Suppressor macrophage (primary cell): Measurements from ENCODE around the gene TUSC2.

ENCODE experiments used
- DNase-seq, 4 experiments: peaks; one replicate each; pipeline ENCODE4 v3.0.0-alpha.2; 2020 to 2022
- total RNA-seq, 17 experiments: gene quantifications; one replicate each; lab custom pipeline; 2026; ENCODE audit warnings: mixed read lengths in 6 of 17, inconsistent platforms in 3 of 17; lab: John Stamatoyannopoulos, UW

TUSC2 gene, protein sequence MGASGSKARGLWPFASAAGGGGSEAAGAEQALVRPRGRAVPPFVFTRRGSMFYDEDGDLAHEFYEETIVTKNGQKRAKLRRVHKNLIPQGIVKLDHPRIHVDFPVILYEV
- total RNA-seq: 9.9 to 31.7 (median 21.6) reads per million in 17 experiments

DNA sequence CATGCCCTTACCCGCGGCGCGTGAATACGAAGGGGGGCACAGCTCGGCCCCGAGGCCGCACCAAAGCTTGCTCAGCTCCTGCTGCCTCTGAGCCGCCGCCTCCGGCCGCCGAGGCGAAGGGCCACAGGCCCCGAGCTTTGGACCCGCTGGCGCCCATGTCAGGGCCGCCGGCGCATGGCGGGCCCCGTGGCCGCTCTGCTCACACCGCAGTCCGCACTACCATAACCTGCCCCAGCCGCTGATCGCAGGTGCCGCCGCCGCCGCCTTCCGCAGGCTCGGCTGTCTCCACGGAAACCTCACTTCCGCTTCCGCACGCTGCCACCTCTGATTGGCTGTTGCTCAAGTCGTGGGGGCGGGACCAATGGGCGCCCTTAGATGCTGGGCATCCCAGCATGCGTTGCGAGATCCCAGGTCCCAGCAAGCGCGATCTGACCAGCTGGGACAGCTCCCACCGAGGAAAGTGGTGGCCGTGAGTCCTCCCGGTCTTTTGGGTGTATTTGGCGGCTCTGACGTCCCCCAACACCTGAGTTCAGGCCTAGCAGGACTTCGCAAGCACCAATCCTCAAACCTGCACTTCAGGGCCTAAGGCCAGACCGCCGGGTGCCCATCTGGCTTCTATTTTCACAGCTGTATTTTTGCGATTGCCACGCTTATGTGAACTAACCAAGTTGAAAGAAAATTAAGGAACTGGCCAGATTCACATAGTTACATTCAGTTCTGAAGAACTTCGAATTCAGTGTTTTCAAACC, at the start of gene TUSC2:
Gene TUSC2 (minus strand): TSS at position 281 of the 749 bp plus-strand sequence. CDS start 124 bp downstream, at position 157.
- peak; percentile 97 to 99 (median 98) for DNase-seq

DNA sequence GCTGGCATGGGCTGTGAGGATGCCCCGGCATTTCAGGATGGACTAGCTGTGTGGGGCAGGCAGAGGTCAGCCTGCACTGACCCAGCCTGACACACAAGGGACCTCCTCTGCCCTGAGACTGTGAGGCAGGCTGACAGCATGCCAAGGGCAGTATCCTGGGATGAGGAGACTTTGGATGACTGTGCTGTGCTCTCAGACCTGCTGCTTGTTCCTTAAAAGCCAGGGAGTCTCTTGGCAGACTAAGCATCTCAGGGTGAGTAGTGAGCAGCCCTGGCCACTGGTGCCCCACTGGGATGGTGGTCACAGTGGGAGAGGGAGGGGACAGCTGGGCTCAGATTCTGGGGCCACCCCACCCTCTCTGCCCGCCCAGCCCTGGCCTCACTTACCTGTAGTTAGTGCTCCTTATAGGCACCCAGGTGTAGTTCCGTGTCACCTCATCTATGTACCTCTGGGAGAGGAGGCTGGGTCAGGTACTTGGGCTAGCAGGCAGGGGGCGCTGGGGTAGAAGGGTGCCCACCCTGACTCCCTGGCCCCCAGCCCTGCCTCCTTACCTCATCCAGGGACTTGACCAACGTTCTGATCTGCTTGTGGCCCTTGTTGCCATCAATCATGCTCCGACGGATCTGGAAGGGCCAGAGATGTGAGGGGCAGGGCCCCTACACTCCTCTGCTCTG, 47.4 kb upstream of the TUSC2 start:
- DNase-seq: no peak

DNA sequence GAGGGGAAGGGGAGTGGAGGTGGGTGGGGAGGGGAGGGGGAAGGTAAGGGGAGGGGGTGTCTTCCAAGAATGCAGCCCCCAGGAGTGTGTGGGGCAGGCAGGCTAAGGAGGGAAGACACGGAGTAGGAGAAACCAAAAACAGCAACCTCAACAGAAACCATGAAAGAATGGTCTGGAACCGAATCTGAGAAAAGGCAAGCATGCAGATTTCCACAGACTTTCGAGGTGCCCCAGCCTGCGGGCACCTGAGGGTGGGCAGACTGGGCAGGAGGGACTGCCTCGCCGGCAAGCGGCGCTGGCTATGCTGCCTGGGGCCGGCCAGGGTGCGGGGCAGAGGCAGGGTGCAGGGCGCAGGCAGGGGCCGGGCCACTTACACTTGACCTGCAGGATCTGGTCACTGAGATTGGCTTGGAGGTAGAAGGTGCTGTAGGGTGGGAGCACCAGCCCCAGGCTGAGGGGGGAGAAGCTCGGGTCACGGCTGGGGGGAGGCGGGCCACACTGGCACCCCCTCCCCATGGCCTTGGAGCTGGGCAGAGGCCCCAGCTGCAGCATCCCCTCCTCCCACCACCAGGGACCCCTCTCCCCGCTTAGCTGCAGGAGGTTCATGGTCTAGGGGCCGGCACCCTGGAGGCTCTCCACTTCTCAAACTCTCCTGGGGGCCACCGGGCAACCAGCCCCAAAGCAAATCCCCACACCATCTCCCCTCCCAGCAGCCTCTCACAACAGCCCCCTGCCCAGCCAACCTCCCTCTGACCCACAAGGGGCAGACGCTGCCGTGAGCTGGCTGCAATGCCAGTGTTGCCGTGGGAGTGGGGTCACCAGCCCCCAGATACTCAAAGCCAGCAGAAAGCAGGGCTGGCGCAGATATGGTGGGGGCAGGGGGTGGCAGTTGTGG, 46.6 kb upstream of the TUSC2 start:
- DNase-seq: no peak

DNA sequence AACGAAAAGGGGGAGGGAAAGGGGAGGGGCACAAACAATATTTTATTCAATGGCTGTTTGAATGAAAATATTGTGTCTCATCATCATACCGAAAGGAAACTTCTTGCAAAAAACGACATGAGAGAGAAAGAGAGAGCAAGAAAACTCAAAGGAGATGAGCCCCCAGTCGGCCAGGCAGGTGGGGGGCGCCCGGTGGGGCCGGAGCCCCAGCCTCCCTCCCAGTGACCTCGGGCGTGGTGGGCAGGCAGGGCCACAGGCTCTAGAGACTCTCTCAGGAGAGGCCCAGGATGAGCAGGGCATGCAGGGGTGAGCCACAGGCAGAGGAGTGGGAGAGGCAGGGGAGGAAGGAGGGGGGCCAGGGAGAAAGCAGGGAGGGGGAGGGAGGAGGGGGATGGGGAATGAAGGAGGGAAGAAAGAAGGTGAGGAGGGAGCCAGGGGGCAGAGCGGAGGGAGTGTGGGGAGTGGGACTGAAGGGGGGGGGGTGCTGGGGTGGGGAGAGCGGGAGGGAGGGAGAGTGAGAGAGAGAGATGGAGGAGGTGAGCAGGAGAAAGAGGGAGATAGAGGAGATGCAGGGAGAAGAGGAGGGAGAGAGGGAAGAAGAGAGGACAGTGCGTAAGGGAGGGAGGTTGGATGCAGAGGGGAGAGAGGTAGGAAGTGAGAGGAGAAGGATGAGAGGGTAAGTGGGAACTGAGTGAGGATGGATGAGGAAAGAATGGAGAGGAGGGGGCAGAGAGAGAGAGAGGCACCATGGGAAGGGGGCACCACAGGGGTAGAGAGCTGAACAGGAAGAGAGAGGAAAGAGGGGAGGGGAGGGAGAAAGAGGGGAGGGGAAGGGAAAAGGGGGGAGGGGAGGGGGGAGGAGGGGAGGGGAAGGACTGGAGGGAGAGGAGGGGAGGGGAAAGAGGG, 45.4 kb upstream of the TUSC2 start:
- no peak for DNase-seq

DNA sequence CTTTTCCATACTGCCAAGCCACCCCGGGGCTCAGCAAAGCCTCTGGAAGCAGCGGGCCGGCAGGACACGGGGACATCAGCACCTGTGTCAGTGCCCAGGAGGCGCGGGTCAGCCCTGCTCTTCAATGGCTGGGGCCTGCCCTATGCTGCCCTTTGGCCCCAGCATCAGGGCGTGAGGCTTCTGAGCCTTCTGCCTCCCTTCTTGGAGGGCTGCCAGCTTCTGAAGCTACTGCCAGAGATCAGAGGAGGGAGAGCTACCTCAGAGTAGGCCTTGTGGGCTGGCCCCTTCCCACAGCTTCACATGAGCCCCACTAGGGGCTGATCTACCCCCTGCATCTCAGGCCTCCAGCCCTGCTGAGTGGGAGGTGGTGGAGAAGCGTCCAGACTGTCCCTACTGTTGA, 44.3 kb upstream of the TUSC2 start:
- DNase-seq: no peak

DNA sequence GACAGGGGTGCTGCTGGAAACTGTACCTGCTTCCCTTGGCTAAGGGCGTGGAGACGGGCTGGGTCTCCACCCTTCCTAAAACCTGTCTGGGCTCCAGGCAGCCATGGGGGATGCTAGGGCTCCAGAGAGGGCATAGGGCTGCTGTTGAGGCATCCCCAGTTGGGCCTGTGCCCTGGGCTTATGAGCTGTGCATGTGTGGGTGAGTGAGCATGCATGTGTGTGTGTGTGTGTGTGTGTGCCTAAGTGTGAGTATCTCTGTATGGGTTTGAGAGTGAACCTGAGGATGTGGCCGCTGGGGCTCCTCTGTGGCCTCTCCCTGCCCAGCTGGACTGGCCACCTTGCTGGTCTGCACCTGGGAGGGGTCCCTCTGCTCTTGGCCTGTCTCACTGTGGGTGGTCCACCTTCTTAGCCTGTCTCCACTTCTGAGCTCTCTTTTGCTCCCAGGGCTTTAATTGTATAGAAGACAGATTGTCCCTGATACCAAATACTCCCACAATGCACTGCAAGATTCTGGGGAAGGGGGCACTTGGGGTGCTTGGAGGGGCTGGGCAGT, 43.2 kb upstream of the TUSC2 start:
- DNase-seq: peak in 1 of 4 experiments; percentile 14

DNA sequence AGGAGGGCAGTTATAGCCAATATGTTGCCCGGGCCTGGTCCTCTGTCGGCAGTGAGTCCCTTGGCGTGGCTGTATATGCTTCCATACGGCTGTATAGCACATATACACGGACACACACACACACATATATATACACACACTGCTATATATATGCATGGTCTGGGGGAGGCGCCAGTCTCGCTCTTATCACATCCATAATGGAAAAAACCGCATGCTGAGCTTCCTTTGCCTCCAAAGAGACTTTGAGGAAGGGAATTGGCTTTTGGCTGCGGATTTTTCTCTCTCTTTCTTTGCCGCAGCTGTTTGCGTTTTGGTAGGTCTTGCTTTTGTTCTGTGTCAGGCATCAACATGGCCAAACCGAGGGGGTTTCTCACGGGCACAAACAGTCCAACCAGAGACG, 42.6 kb upstream of the TUSC2 start:
- peak in 2 of 4 experiments; percentile 30 to 35 for DNase-seq

DNA sequence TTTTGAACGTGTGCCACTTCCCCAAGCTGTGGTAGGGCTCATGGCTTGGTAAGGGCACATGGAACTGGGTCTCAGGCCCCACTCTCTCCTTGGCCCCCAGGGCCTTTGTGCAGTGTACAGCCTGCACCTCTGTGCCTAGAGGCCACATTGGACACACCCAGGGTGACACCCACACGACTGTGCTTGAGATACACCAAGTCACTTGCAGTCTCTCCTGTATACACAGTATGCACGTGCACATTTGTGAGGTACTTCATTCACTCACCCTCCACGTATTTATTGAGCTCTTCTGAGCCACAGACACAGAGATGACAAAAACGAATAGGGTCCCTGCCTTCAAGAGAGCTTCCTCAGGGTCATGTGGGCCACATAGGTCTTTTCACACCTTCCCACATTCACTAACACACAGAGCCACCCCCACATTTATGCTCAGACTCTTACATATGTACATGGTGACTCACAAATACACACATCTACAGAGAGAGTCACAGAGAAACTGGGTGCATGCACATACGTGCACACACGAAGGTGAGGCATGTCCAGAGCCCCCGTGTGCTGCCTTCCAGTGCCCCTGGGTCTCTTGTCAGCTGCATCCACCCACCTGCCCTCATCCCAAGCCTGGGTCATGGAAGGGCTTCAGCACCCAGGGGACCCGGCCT, 41.1 kb upstream of the TUSC2 start:
- no peak for DNase-seq

DNA sequence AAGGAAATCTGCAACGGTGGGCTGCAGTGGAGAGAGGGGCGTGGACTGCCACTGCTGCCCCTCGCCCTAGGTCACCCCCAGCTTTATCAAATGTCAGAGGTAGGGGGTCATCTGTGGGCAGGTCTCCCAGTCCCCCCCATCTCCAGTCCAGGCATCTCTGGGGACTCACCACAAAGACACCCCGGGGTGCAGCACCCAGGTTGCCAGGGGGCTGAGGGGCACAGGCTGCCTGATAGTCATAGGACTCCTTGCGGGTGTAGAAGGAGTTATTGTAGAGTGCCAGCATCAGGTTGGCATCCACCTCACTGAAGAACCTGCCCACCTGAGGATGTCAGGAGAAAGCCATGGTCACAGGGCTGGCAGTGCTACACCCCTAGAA, 37.8 kb upstream of the TUSC2 start:
- no peak for DNase-seq

DNA sequence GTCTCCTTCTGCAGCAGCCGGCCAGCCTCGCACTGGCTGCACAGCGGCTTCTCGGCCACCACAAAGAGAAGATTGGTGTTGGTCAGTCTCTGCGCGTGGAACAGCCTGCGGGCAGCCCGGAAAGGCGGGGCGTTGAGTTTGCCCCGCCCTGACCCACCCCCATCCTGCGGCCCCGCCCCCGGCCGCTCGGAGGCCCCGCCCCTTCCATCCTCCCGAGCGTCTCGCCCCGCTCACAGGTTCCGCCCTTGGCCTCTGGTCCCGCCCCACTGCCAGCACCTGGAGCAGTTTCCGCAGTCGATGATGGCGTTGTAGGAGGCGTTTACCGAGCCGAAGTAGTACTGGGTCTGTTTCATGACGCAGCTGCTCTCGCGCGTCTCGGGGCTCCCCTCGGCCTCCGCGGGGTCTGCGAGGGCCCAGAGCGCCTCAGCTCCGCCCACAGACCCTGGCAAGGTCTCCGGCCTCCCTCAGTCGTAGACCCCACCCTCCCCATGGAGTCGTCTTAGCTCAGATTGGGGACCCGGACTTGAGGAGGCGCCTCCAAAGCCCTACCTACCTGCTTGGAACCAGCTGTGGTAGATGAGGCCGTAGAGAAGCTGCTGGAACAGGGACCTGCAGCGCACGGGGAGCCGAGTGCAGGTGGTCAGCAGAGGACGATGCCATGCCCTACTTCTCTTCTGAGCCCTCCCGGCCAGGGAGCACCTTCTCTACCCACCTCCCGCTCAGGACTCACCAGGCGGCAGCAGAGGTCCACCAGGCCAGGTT, 37.2 kb upstream of the TUSC2 start:
- DNase-seq: peak; percentile 70 to 91 (median 82)

DNA sequence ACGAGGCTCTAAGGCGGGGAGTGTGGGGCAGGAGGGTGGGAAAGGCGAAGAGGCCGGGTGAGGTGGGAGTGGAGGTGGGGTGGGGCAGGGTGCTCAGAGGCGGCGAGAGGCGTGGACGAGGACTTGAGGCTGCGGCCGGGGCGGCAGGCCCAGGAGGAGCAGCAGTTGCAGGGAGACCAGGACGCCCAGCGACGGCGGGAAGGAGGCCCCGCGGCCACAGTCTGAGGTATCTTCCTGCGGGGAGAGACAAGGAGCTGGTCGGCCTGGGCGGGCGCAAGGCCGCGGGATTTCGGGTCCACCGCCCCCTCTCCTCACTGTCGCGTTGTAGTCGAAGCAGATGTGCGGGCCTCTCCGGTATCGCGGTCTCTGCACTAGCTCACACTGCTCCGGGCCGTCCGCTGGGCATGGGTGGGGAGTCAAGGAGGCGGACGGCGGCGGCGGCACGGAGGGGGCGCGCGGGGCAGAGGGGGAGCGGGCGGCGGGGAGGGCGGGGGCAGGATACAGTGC, 36.6 kb upstream of the TUSC2 start:
- DNase-seq: no peak

DNA sequence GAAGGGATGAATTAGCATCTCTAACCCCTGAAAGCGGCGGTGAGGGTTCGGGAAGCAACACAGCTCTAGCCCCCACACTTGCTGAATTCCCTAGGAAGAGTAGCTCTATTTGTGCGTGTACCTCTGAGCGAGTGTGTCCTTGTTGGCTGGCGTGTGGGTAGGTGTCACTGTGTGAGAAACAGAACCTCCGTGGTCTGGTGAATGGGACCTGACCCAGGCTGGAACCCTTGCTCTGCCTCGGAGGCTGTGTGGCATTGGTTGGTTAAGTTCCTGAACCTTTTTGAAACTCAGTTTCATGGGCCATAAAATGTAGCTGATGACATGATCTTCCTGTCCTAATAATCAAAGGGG, 31.7 kb upstream of the TUSC2 start:
- DNase-seq: no peak

DNA sequence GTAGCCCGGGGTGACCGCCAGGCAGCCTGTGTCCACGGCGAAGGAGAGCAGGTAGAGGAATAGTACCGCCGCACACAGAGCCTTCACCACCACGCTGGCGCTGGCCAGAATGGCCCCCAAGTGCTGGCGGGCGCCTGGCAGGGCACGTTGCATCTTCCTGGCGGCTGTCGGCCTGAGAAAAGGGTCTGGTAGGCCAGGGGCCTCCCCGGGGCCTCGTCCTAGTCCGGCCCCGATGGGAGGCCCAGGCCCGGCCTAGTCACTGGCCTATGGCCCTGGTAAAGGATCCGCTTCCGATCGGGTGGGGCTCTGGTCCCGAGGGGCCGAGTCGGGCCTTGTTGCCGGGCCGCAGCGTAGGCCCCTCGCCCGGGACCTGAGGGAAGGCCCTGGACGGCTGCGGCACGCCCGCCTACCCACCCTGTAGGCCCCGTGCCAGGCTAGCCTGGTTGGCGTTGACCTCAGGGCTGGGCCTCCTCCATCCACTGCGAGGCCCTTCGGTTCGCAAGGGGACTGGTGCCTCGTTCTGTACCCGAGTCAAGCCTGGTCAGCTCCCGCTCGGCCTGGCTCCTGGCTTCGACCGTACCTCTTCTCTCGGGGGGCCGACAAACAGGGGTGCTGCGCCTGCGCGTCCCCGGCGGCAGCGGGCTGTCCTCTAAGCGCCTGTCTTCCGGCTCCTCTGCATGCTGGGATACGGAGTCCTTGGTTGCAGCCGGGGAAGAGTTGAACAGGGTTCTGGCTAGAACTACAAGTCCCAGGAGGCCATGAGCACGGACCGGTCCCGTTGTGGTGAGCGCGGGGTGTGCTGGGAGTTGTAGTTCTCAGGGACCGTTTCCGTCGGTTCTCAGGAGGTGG, 31.1 kb upstream of the TUSC2 start, which contains the start of gene TMEM115:
Gene TMEM115 (minus strand): TSS at position 611 of the 849 bp plus-strand sequence. CDS start 458 bp downstream, at position 153.
- peak; percentile 95 to 98 (median 98) for DNase-seq

DNA sequence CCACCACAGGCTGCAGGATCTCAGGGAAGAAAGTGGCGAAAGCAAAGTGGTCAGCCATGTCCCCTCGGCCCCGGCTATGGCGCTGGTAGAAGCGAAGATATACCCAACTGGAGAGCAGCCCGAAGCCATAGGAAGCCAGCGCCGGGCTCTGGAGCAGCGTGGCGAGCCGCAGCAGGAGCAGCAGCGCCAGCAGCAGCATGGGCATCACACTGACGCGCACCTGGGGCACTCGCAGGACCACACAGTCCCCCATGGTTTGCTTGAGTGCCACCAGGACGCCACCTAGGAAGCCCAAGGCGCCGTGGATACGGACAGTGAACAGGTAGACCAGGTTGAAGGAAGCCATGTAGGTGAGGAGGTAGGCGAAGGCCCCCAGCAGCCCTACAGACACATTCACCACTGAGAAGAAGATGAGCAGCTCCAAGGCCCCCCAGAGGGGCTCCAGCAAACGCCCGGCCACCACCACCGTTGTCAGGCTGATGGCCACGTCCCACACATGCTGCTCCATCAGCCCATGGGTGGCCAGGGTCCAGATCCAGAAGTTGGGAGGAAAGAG, 30.4 kb upstream of the TUSC2 start:
- DNase-seq: no peak

DNA sequence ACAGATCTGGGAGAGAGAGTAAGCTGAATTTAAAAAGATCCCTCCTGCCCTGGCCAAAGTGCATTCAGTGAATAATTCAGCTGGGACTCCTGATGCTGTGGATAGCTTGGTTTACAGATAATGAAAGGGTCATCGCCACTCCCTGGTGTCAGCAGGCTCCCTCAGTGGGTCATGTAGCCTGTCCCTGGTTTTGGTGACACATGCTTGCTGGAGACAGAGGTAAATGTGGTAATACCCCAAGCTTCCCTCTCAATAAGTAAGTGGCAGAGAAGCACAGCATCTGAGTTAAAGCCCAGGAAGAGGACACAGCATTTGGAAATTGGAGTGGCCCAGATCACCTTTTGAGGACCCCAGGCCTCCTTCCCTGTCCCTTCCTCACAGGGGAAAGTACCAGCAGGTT, 29.5 kb upstream of the TUSC2 start:
- DNase-seq: peak in 2 of 4 experiments; percentile 31 to 52

DNA sequence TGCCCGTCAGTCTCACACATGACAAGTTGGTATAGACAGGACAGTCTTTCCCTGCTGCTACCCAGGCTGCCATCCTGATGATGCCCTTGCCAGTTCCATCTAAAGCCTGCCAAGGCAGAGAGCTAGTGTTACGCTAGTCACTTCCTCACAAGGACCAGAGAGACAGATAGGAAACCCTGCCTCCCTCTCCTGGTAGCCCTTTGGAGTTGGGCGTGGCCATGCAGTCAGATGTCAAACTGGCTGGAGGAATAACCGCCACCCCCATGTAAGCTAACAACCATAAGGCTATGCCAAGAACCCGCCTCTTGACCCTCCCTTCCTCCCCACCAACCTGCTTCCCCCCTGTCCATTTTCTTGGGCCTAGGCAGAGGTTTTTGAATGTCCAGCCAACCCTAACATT, 28.5 kb upstream of the TUSC2 start:
- peak; percentile 32 to 66 (median 64) for DNase-seq

DNA sequence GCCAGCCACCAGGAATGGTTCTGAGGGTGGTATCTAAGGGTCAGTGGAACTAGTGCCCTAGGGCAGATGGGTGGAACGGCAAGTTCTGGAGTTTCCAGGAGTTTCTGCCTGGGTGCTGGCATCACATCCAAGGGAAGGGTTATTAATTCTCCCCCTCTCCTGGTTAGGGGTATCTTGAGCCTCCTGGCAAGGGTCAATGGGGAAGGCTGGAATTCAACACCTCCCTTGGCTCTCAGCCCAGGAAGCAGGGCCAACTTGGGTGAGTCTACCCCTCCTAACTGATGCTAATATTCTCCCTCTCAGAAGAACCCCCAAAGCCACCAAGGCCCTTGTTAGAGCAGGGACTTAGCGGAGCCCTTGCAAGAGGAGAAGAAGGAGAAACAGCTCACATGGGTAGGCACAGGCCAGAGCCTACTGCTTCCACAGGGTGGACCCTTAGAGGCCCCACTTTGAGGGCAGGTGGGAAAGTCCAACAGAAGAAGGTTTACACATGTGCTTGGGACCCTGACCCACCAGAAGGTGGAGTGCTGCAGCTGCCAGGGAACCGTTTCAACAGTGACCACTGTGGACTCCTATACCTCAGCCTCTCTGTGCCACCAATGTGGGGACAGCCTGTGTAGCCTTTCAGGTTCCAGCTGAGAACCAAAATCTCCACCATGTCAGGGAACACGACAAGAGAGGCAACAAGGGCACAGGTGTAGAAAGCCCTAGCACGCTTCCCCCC, 28.0 kb upstream of the TUSC2 start:
- no peak for DNase-seq

DNA sequence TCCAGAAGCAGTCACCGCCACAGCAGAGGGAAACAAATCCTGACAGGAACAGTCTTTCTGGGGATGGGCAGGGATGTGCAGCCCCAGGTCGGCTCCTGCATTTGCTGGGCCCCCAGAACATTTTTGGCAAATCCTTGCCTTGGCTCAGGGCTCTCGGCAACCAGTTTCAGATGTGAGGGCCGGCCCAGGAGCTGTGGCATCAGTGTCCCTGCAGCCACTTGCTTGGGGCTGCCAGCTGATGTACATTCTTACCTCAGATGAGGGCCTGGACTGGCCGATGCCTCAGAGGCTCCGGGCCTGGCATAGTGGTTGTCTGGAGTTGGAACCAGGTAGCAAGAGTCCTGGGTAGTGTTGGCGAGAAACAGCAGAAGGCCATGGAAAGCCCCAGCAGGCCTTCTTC, 26.8 kb upstream of the TUSC2 start:
- DNase-seq: no peak
